Keratinocyte (primary cell): ENCODE data around the gene IRX2. TPM values are rescaled to one million over a fixed set of nuclear protein-coding genes. Genes with fewer than 3 reads are reported as not detected.
A peak's percentile ranks its signal among the peaks of the same experiment; 100 is the strongest.

Source experiments
- DNase-seq: peaks from one replicate; pipeline ENCODE4 v3.0.0-alpha.2; 2011; ENCODE audit warnings: low read depth, missing footprints, low spot score
- FAIRE-seq: peaks from 2 replicates; lab custom pipeline; 2011; peaks lifted over from hg19 to GRCh38; lab: Jason Lieb, UNC
- H2AFZ ChIP-seq: 2 replicates; pipeline ENCODE4 v1.6.0; 2012; ENCODE audit warnings: low read length, control low read depth, inconsistent platforms; ENCODE audit not compliant: control insufficient read depth
- H3K27ac ChIP-seq: 2 replicates; pipeline ENCODE4 v1.5.1; 2011; ENCODE audit warnings: low read length; ENCODE audit not compliant: control insufficient read depth, insufficient read depth
- H3K27me3 ChIP-seq: 3 replicates; pipeline ENCODE4 v1.6.0; 2011; ENCODE audit warnings: low read length; ENCODE audit not compliant: control insufficient read depth, insufficient read depth; ENCODE audit errors: extremely low read depth
- H3K36me3 ChIP-seq, 2 experiments: 2 replicates in 1 of 2; 3 replicates in 1 of 2; pipeline ENCODE4 v1.5.1; 2011; ENCODE audit warnings: low read length in 2 of 2, mild to moderate bottlenecking in 1 of 2; ENCODE audit not compliant: control insufficient read depth in 2 of 2, insufficient read depth in 2 of 2; ENCODE audit errors: extremely low read depth in 1 of 2
- H3K4me1 ChIP-seq: 3 replicates; pipeline ENCODE4 v1.5.1; 2011; ENCODE audit warnings: low read length; ENCODE audit not compliant: control insufficient read depth, insufficient read depth; ENCODE audit errors: extremely low read depth
- H3K4me2 ChIP-seq: 3 replicates; pipeline ENCODE4 v1.6.0; 2011; ENCODE audit warnings: low read depth, low read length; ENCODE audit not compliant: control insufficient read depth, insufficient read depth; ENCODE audit errors: extremely low read depth
- H3K4me3 ChIP-seq, 3 experiments: fragments of 200-600 bp in 1 of 3; sonication (generic) in 1 of 3; 2 replicates in 2 of 3; 3 replicates in 1 of 3; pipeline ENCODE4 v1.5.1; 2011 to 2016; ENCODE audit warnings: low read length in 3 of 3, mild to moderate bottlenecking in 3 of 3, control low read depth in 2 of 3, inconsistent platforms in 1 of 3, low read depth in 1 of 3, mixed read lengths in 1 of 3, mixed run types in 1 of 3, moderate library complexity in 1 of 3; ENCODE audit not compliant: control insufficient read depth in 2 of 3, insufficient read depth in 2 of 3; ENCODE audit errors: extremely low read depth in 1 of 3
- H3K79me2 ChIP-seq: 2 replicates; pipeline ENCODE4 v1.6.0; 2012; ENCODE audit warnings: low read length; ENCODE audit not compliant: control insufficient read depth, insufficient read depth
- H3K9ac ChIP-seq: 3 replicates; pipeline ENCODE4 v1.6.0; 2011; ENCODE audit warnings: low read length; ENCODE audit not compliant: control insufficient read depth, insufficient read depth; ENCODE audit errors: extremely low read depth
- H3K9me1 ChIP-seq: 3 replicates; pipeline ENCODE4 v1.6.0; 2011; ENCODE audit warnings: low read length; ENCODE audit not compliant: control insufficient read depth, insufficient read depth; ENCODE audit errors: extremely low read depth
- H3K9me3 ChIP-seq: 2 replicates; pipeline ENCODE4 v1.5.1; 2012; ENCODE audit warnings: low read depth, low read length; ENCODE audit not compliant: control insufficient read depth
- H4K20me1 ChIP-seq: 3 replicates; pipeline ENCODE4 v1.6.0; 2011; ENCODE audit warnings: low read length; ENCODE audit not compliant: control insufficient read depth, insufficient read depth; ENCODE audit errors: extremely low read depth
- EZH2 ChIP-seq: IDR thresholded peaks from one replicate; pipeline ENCODE4 v1.6.1; 2012; ENCODE audit warnings: inconsistent platforms, mild to moderate bottlenecking, low read length, moderate library complexity
- dilution Hi-C: fragments of 300-500 bp; cut with MboI; formaldehyde crosslinking; loops from one replicate; pipeline ENCODE4 v1.7.0; 2020; ENCODE audit warnings: low sequenced_read_pairs; ENCODE audit not compliant: extremely low pct_ligation_motif_present
- polyA plus RNA-seq, 5 experiments: library from polyadenylated mRNA; depleted of rRNA in 3 of 5; stranded (reverse) in 3 of 5; stranded (forward) in 1 of 5; unstranded in 1 of 5; fragments of >200 nt; gene quantifications; 1 replicate in 1 of 5; 2 replicates in 3 of 5; 3 replicates in 1 of 5; pipeline versions ENCODE4 v1.2.1 to v1.2.3, GENCODE V29; 2011 to 2012; ENCODE audit warnings: missing spikeins in 2 of 5, low read depth in 1 of 5, low replicate concordance in 1 of 5
- TF ChIP-seq, protein P1 (sequence below), 3 experiments: IDR thresholded peaks in 1 of 3; conservative IDR thresholded peaks in 1 of 3; optimal IDR thresholded peaks in 1 of 3; 2 replicates in 2 of 3; 3 replicates in 1 of 3; pipeline versions ENCODE3 to v1.5.1; 2011; ENCODE audit warnings: low read length in 3 of 3, mild to moderate bottlenecking in 3 of 3, moderate library complexity in 2 of 3, control low read depth in 1 of 3, inconsistent platforms in 1 of 3; ENCODE audit not compliant: insufficient read depth in 2 of 3; ENCODE audit errors: extremely low read depth in 1 of 3

The IRX2 gene
- polyA plus RNA-seq, 1 donor (not counting 4 experiments of a cell fraction or from before 2014, with no cell fraction given) = 27.1 TPM

DNA sequence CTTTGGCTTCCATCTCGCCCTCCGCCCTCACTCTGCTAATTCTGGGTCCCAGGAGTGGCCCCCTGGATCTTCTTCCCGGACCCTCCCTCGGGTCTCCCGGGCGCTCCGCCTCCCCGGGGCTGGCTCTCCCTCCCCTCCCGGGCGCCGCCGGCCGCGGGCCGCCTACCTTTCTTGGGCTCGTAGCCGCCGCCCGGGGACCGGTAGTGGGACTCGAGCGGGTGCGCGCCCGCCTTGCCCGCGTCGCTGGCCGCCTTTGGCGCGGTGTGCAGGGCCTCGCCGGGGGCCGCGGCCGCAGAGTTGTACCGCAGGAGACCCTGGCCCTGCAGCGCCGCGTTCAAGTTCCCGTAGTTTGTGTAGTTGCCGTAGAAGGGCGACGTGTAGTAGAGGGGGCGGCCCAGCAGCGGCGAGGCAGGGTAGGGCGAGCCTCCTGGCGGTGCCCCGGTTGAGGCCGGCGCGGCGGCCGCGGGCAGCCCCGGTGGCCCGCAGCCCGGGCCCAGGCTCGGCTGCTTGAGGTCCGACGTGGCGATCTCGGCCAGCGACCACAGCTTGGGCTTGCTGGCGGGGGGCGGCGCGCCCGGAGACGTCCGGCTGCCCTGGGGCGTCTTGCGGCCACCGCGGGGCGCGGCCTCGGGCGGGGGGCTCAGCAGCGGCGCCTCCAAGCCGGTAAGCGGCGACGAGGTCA is 3.2 kb downstream of the IRX2 start:
- no peak for TF ChIP-seq EZH2
- TF ChIP-seq, protein P1, sequence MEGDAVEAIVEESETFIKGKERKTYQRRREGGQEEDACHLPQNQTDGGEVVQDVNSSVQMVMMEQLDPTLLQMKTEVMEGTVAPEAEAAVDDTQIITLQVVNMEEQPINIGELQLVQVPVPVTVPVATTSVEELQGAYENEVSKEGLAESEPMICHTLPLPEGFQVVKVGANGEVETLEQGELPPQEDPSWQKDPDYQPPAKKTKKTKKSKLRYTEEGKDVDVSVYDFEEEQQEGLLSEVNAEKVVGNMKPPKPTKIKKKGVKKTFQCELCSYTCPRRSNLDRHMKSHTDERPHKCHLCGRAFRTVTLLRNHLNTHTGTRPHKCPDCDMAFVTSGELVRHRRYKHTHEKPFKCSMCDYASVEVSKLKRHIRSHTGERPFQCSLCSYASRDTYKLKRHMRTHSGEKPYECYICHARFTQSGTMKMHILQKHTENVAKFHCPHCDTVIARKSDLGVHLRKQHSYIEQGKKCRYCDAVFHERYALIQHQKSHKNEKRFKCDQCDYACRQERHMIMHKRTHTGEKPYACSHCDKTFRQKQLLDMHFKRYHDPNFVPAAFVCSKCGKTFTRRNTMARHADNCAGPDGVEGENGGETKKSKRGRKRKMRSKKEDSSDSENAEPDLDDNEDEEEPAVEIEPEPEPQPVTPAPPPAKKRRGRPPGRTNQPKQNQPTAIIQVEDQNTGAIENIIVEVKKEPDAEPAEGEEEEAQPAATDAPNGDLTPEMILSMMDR (optimal IDR thresholded peaks at IDR 0.05 in 1 of 3, IDR thresholded peaks at IDR 0.05 in 1 of 3, conservative IDR thresholded peaks at IDR 0.05 in 1 of 3; ENCODE audit: extremely low read depth in 1 of 3, insufficient read depth in 2 of 3, low read length in 3 of 3) = no peak
- H3K79me2 ChIP-seq = peaks cover 74% of the 10 kb centered on the region
- H3K4me3 ChIP-seq = peak overlapping the region; percentile 70 to 84 (median 76)
- peaks cover 42% of the 10 kb centered on the region for H3K4me1 ChIP-seq
- H3K9me3 ChIP-seq = no peaks in the 10 kb centered on the region
- no peaks in the 10 kb centered on the region for H3K27me3 ChIP-seq
- no peaks in the 10 kb centered on the region for H3K9me1 ChIP-seq
- peak overlapping the region; percentile 92 for H3K9ac ChIP-seq
- H2AFZ ChIP-seq = no peak overlapping the region
- H3K36me3 ChIP-seq = peaks cover 7 to 17% of the 10 kb centered on the region in 2 experiments
- no peak for FAIRE-seq
- H4K20me1 ChIP-seq = peaks cover 7% of the 10 kb centered on the region
- peak overlapping the region; percentile 85 for H3K4me2 ChIP-seq
- dilution Hi-C loops = no loop called here
- DNase-seq = no peak
- peak overlapping the region; percentile 83 for H3K27ac ChIP-seq

DNA sequence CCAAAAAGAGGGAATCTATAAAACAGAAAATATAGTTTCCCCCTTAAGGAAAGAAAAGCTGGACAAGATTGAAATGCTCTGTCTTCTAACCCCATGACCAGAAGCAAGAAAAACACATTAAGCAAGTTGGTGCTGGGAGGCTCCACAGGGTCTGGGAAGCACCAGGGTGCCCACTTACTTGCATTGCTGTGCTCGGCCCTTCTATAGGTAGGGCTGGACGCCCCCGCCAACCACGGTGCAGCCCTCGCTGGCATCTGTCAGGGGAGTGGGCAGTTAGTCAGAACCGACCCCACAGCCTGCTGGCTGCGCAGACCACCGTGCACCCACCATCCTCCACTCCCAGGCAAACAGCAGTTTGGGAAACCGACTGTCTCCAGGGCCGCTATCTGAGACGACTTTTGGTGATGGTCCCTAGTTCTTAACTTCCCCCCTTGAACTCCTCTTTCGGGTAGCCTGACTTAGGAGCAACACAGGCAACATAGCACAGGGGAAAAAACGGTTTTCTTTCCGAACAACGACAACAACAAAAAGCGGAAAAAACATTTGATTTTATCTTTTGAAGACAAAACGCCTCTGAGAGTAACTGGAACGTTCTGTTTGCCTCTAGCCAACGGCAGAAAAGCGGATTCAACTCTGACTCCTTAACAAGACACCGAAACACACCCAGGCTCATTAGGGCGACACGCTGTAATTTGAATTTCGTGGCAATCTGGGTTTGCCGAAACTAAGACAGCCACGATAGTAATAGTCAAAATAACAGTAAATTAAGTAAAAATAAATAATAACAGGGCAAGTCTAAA is 3.9 kb downstream of the IRX2 start:
- H3K27ac ChIP-seq = peak overlapping the region; percentile 83
- peaks cover 7% of the 10 kb centered on the region for H4K20me1 ChIP-seq
- H3K9ac ChIP-seq = peak overlapping the region; percentile 92
- H3K4me3 ChIP-seq = peak overlapping the region; percentile 62 to 84 (median 70)
- no peak for FAIRE-seq
- no peak overlapping the region for H2AFZ ChIP-seq
- dilution Hi-C loops = no loop called here
- H3K9me1 ChIP-seq = no peaks in the 10 kb centered on the region
- H3K9me3 ChIP-seq = no peaks in the 10 kb centered on the region
- peaks cover 76% of the 10 kb centered on the region for H3K79me2 ChIP-seq
- H3K36me3 ChIP-seq = peaks cover 7 to 17% of the 10 kb centered on the region in 2 experiments
- H3K4me2 ChIP-seq = peak overlapping the region; percentile 85
- peaks cover 38% of the 10 kb centered on the region for H3K4me1 ChIP-seq
- no peak for DNase-seq
- no peaks in the 10 kb centered on the region for H3K27me3 ChIP-seq
- TF ChIP-seq EZH2 = no peak
- TF ChIP-seq, protein P1 (optimal IDR thresholded peaks at IDR 0.05 in 1 of 3, IDR thresholded peaks at IDR 0.05 in 1 of 3, conservative IDR thresholded peaks at IDR 0.05 in 1 of 3; ENCODE audit: extremely low read depth in 1 of 3, insufficient read depth in 2 of 3, low read length in 3 of 3) = no peak
